Sigmoid colon (tissue), 7 donors: ENCODE results near the gene GCDH. TPM values are rescaled to one million over a fixed set of nuclear protein-coding genes. Genes with fewer than 3 reads are reported as not detected.

Experiments used
- DNase-seq: peaks from one replicate; pipeline ENCODE4 v3.0.0-alpha.2; 2019
- H3K27ac ChIP-seq, 4 donors: fragments of 200-600 bp; sonication (generic); one replicate each; pipeline ENCODE4 v1.5.1; 2016 to 2019; ENCODE audit warnings: mild to moderate bottlenecking in 1 of 4
- H3K27me3 ChIP-seq, 3 donors: fragments of 200-600 bp; sonication (generic); one replicate each; pipeline ENCODE4 v1.5.1; 2019; ENCODE audit warnings: mild to moderate bottlenecking in 1 of 3
- H3K36me3 ChIP-seq, 4 donors: fragments of 200-600 bp; sonication (generic); one replicate each; pipeline ENCODE4 v1.5.1; 2016 to 2019
- H3K4me1 ChIP-seq, 4 donors: fragments of 200-600 bp; sonication (generic); one replicate each; pipeline ENCODE4 v1.5.1; 2017 to 2019
- H3K4me3 ChIP-seq, 4 donors: fragments of 200-600 bp; sonication (generic); one replicate each; pipeline ENCODE4 v1.5.1; 2017 to 2019; ENCODE audit warnings: mild to moderate bottlenecking in 2 of 4, moderate library complexity in 1 of 4
- H3K9me3 ChIP-seq, 4 donors: fragments of 200-600 bp in 3 of 4; sonication (generic) in 3 of 4; one replicate each; pipeline versions ENCODE4 v1.5.1 to v1.6.1; 2013 to 2019
- CTCF ChIP-seq, 4 experiments: fragments of 450-650 bp in 3 of 4; fragments of 200-600 bp in 1 of 4; IDR thresholded peaks; one replicate each; pipeline ENCODE4 v1.5.1; 2016 to 2019; ENCODE audit warnings: antibody characterized with exemption in 4 of 4, mild to moderate bottlenecking in 3 of 4, moderate library complexity in 2 of 4
- EP300 ChIP-seq, 4 donors: sonication (generic); formaldehyde crosslinking; IDR thresholded peaks; one replicate each; pipeline ENCODE4 v1.6.1; 2017; ENCODE audit warnings: antibody characterized with exemption in 4 of 4
- WGBS, 2 donors: extraction: QIAGEN DNeasy Blood & Tissue Kit; methylation state at CpG; one replicate each; pipeline ENCODE4 v1.1.7; 2013; 5-methylcytosine and 5-hydroxymethylcytosine counted together
- intact Hi-C: fragments of 100-400 bp; cut with DNase I; formaldehyde crosslinking; loops from one replicate; pipeline ENCODE4 v1.15.1; 2023
- polyA plus RNA-seq, 3 donors: library from polyadenylated mRNA; stranded (reverse); fragments of 200-250 nt; gene quantifications; one replicate each; pipeline ENCODE4 v1.2.3, GENCODE V29; 2013
- small RNA-seq, 3 donors: library from RNA; depleted of rRNA; stranded (forward); fragments of <200 nt; gene quantifications; one replicate each; pipeline ENCODE3, GENCODE V24; 2016
- total RNA-seq, 4 donors: library from RNA; depleted of rRNA; stranded (reverse); fragments of >200 nt; gene quantifications; one replicate each; pipeline ENCODE4 v1.1.0, GENCODE V29; 2016
- donor health status: healthy with polysubstance abuse.
- donor health status: Bipolar disorder and iron deficiency.
- donor health status: healthy.

Gene GCDH
- total and polyA plus RNA-seq, 7 donors, result 10.8 to 85.0 (median 27.1) TPM

GRCh38 chr19:12948612-12949362 lies 57.8 kb downstream of the GCDH start:
- no peak overlapping the region for H3K27ac ChIP-seq
- no peak for DNase-seq
- TF ChIP-seq CTCF (IDR thresholded peaks at IDR 0.05) (no peak), EP300 (IDR thresholded peaks at IDR 0.05) (no peak)
- intact Hi-C loops, result loop anchor here (5.0 kb wide), 1 partner anchor 61 kb away; the partner anchor contains the start of gene KLF1
- H3K4me3 ChIP-seq, result no peak overlapping the region
- no peaks in the 10 kb centered on the region for H3K9me3 ChIP-seq
- WGBS, 2 donors, result 94 to 95% methylated on average over 30 of the region's 30 CpGs
- peaks cover 0 to 35% (median 25%) of the 10 kb centered on the region in 4 donors for H3K4me1 ChIP-seq
- H3K36me3 ChIP-seq, result peaks cover 38 to 74% (median 57%) of the 10 kb centered on the region in 4 donors
- H3K27me3 ChIP-seq, result no peaks in the 10 kb centered on the region

Small RNAs within 50 kb of the gene (small RNA-seq; reads per million reads assigned to genes)
- 0 to 0.42 (median 0) reads per million in 3 donors for gene MIR5695
- gene MIR6515, result 0 to 0.30 (median 0) reads per million in 3 donors
- gene MIR6794, result 0 reads per million in 3 donors

Other genes with a start within 250 kb of the GCDH start
- 10 to 100 TPM; 41.1 to 75.6 (median 63.8) TPM for gene MAN2B1, start 224.4 kb upstream of the GCDH start, total RNA-seq
- gene MAN2B1, start 224.4 kb upstream of the GCDH start, polyA plus RNA-seq, result 10 to 100 TPM; 26.4 to 68.1 (median 31.0) TPM
- 10 to 100 TPM in 2 of 4 donors, 1 to 10 TPM in 2; 7.8 to 11.7 (median 10.0) TPM for gene WDR83, start 224.4 kb upstream of the GCDH start, total RNA-seq
- gene WDR83, start 224.4 kb upstream of the GCDH start, polyA plus RNA-seq, result 10 to 100 TPM in 2 of 3 donors, 1 to 10 TPM in 1; 8.3 to 13.4 (median 12.6) TPM
- 100 to 1,000 TPM; 105 to 160 (median 136) TPM for gene DHPS, start 209.3 kb upstream of the GCDH start, total RNA-seq
- gene DHPS, start 209.3 kb upstream of the GCDH start, polyA plus RNA-seq, result 10 to 100 TPM; 60.3 to 74.1 (median 73.3) TPM
- not detected for gene GNG14, start 203.2 kb upstream of the GCDH start, total RNA-seq
- gene GNG14, start 203.2 kb upstream of the GCDH start, polyA plus RNA-seq, result not detected
- 1 to 10 TPM; 3.6 to 6.4 (median 4.5) TPM for gene FBXW9, start 194.5 kb upstream of the GCDH start, total RNA-seq
- gene FBXW9, start 194.5 kb upstream of the GCDH start, polyA plus RNA-seq, result 10 to 100 TPM in 1 of 3 donors, 1 to 10 TPM in 2; 6.2 to 10.8 (median 7.8) TPM
- 10 to 100 TPM; 54.2 to 92.2 (median 60.5) TPM for gene TNPO2, start 167.2 kb upstream of the GCDH start, total RNA-seq
- 10 to 100 TPM in 2 of 3 donors, 1 to 10 TPM in 1; 9.5 to 47.2 (median 12.0) TPM for gene TNPO2, start 167.2 kb upstream of the GCDH start, polyA plus RNA-seq
- 100 to 1,000 TPM; 443 to 505 (median 475) TPM for gene TRIR, start 156.5 kb upstream of the GCDH start, total RNA-seq
- gene TRIR, start 156.5 kb upstream of the GCDH start, polyA plus RNA-seq, result 100 to 1,000 TPM; 261 to 324 (median 321) TPM
- 10 to 100 TPM; 34.6 to 59.4 (median 44.5) TPM for gene GET3, start 153.7 kb upstream of the GCDH start, total RNA-seq
- gene GET3, start 153.7 kb upstream of the GCDH start, polyA plus RNA-seq, result 100 to 1,000 TPM in 1 of 3 donors, 10 to 100 TPM in 2; 85.8 to 121 (median 98.5) TPM
- gene BEST2, start 139.4 kb upstream of the GCDH start, total RNA-seq, result under 1 TPM in 1 of 4 donors, not detected in 3; 0.36 TPM
- gene BEST2, start 139.4 kb upstream of the GCDH start, polyA plus RNA-seq, result 10 to 100 TPM; 44.4 to 50.0 (median 45.8) TPM
- gene HOOK2, start 115.6 kb upstream of the GCDH start, total RNA-seq, result 10 to 100 TPM; 10.2 to 37.9 (median 12.7) TPM
- gene HOOK2, start 115.6 kb upstream of the GCDH start, polyA plus RNA-seq, result 10 to 100 TPM; 36.0 to 80.4 (median 42.1) TPM
- gene JUNB, start 99.7 kb upstream of the GCDH start, total RNA-seq, result 1,000 to 10,000 TPM in 1 of 4 donors, 100 to 1,000 TPM in 3; 125 to 1,252 (median 504) TPM
- 100 to 1,000 TPM in 2 of 3 donors, 10 to 100 TPM in 1; 91.6 to 289 (median 249) TPM for gene JUNB, start 99.7 kb upstream of the GCDH start, polyA plus RNA-seq
- 100 to 1,000 TPM; 248 to 312 (median 264) TPM for gene PRDX2, start 89.4 kb upstream of the GCDH start, total RNA-seq
- gene PRDX2, start 89.4 kb upstream of the GCDH start, polyA plus RNA-seq, result 100 to 1,000 TPM; 277 to 379 (median 284) TPM
- gene THSD8, start 89.1 kb upstream of the GCDH start, total RNA-seq, result not detected
- gene THSD8, start 89.1 kb upstream of the GCDH start, polyA plus RNA-seq, result 1 to 10 TPM in 2 of 3 donors, not detected in 1; 2.5 to 2.8 TPM
- 1 to 10 TPM; 1.9 to 3.7 (median 3.0) TPM for gene RNASEH2A, start 84.6 kb upstream of the GCDH start, total RNA-seq
- 10 to 100 TPM in 1 of 3 donors, 1 to 10 TPM in 2; 6.2 to 22.1 (median 7.2) TPM for gene RNASEH2A, start 84.6 kb upstream of the GCDH start, polyA plus RNA-seq
- gene RTBDN, start 56.6 kb upstream of the GCDH start, total RNA-seq, result 1 to 10 TPM in 1 of 4 donors, under 1 TPM in 1, not detected in 2; 0.82 to 1.8 TPM
- under 1 TPM in 1 of 3 donors, not detected in 2; 0.83 TPM for gene RTBDN, start 56.6 kb upstream of the GCDH start, polyA plus RNA-seq
- 1 to 10 TPM in 1 of 4 donors, under 1 TPM in 3; 0.49 to 3.3 (median 0.76) TPM for gene MAST1, start 52.6 kb upstream of the GCDH start, total RNA-seq
- 1 to 10 TPM; 1.2 to 2.6 (median 1.8) TPM for gene MAST1, start 52.6 kb upstream of the GCDH start, polyA plus RNA-seq
- 10 to 100 TPM; 28.6 to 45.1 (median 32.1) TPM for gene DNASE2, start 9.7 kb upstream of the GCDH start, total RNA-seq
- 10 to 100 TPM; 11.4 to 45.4 (median 24.5) TPM for gene DNASE2, start 9.7 kb upstream of the GCDH start, polyA plus RNA-seq
- gene KLF1, start 4.0 kb upstream of the GCDH start, total RNA-seq, result not detected
- under 1 TPM in 1 of 3 donors, not detected in 2; 0.10 TPM for gene KLF1, start 4.0 kb upstream of the GCDH start, polyA plus RNA-seq
- not detected for gene SYCE2, start 28.1 kb downstream of the GCDH start, total RNA-seq
- gene SYCE2, start 28.1 kb downstream of the GCDH start, polyA plus RNA-seq, result under 1 TPM in 1 of 3 donors, not detected in 2; 0.17 TPM
- gene FARSA, start 42.6 kb downstream of the GCDH start, total RNA-seq, result 10 to 100 TPM; 21.4 to 33.3 (median 31.7) TPM
- 10 to 100 TPM; 27.0 to 86.8 (median 29.1) TPM for gene FARSA, start 42.6 kb downstream of the GCDH start, polyA plus RNA-seq
- gene CALR, start 47.4 kb downstream of the GCDH start, total RNA-seq, result 100 to 1,000 TPM; 147 to 260 (median 208) TPM
- gene CALR, start 47.4 kb downstream of the GCDH start, polyA plus RNA-seq, result 100 to 1,000 TPM in 2 of 3 donors, 10 to 100 TPM in 1; 70.3 to 717 (median 168) TPM
- gene RAD23A, start 54.7 kb downstream of the GCDH start, total RNA-seq, result 100 to 1,000 TPM in 3 of 4 donors, 10 to 100 TPM in 1; 98.8 to 133 (median 117) TPM
- gene RAD23A, start 54.7 kb downstream of the GCDH start, polyA plus RNA-seq, result 10 to 100 TPM; 58.7 to 99.3 (median 70.9) TPM
- gene GADD45GIP1, start 66.1 kb downstream of the GCDH start, total RNA-seq, result 10 to 100 TPM; 36.0 to 65.8 (median 53.5) TPM
- 10 to 100 TPM; 23.6 to 32.1 (median 28.2) TPM for gene GADD45GIP1, start 66.1 kb downstream of the GCDH start, polyA plus RNA-seq
- gene DAND5, start 78.4 kb downstream of the GCDH start, total RNA-seq, result 1 to 10 TPM; 1.2 to 2.0 (median 1.7) TPM
- gene DAND5, start 78.4 kb downstream of the GCDH start, polyA plus RNA-seq, result under 1 TPM in 1 of 3 donors, not detected in 2; 0.13 TPM
- 100 to 1,000 TPM in 1 of 4 donors, 10 to 100 TPM in 3; 44.1 to 104 (median 58.5) TPM for gene NFIX, start 104.3 kb downstream of the GCDH start, total RNA-seq
- 10 to 100 TPM; 10.6 to 28.2 (median 22.2) TPM for gene NFIX, start 104.3 kb downstream of the GCDH start, polyA plus RNA-seq
- 10 to 100 TPM; 13.0 to 17.8 (median 15.2) TPM for gene LYL1, start 211.7 kb downstream of the GCDH start, total RNA-seq
- 10 to 100 TPM in 1 of 3 donors, 1 to 10 TPM in 2; 3.0 to 18.4 (median 3.7) TPM for gene LYL1, start 211.7 kb downstream of the GCDH start, polyA plus RNA-seq
- gene TRMT1, start 225.6 kb downstream of the GCDH start, total RNA-seq, result 10 to 100 TPM; 17.4 to 25.8 (median 21.9) TPM
- gene TRMT1, start 225.6 kb downstream of the GCDH start, polyA plus RNA-seq, result 10 to 100 TPM in 2 of 3 donors, 1 to 10 TPM in 1; 6.7 to 48.6 (median 10.2) TPM
- 10 to 100 TPM in 3 of 4 donors, 1 to 10 TPM in 1; 8.1 to 20.5 (median 17.3) TPM for gene NACC1, start 227.1 kb downstream of the GCDH start, total RNA-seq
- 10 to 100 TPM; 15.0 to 67.2 (median 26.4) TPM for gene NACC1, start 227.1 kb downstream of the GCDH start, polyA plus RNA-seq